Glutamatergic neuron (in vitro differentiated cells): ENCODE measurements around the gene EN1. TPM values are rescaled to one million over a fixed set of nuclear protein-coding genes. Genes with fewer than 3 reads are reported as not detected.
A peak's percentile ranks its signal among the peaks of the same experiment; 100 is the strongest.

Source experiments
- DNase-seq: peaks from one replicate; pipeline ENCODE4 v3.0.0; 2022
- H3K27ac Mint-ChIP-seq: one replicate; pipeline ENCODE4 v1.8.0; 2020; ENCODE audit warnings: mild to moderate bottlenecking, mixed read lengths, inconsistent platforms; ENCODE audit not compliant: unreplicated experiment
- H3K27me3 Mint-ChIP-seq: one replicate; pipeline ENCODE4 v1.8.0; 2020; ENCODE audit warnings: mild to moderate bottlenecking, moderate library complexity, mixed read lengths, inconsistent platforms; ENCODE audit not compliant: unreplicated experiment
- H3K36me3 Mint-ChIP-seq: one replicate; pipeline ENCODE4 v1.8.0; 2020; ENCODE audit warnings: mild to moderate bottlenecking, mixed read lengths, inconsistent platforms; ENCODE audit not compliant: unreplicated experiment
- H3K4me1 Mint-ChIP-seq: one replicate; pipeline ENCODE4 v1.8.0; 2020; ENCODE audit warnings: mild to moderate bottlenecking, low read depth, mixed read lengths, inconsistent platforms; ENCODE audit not compliant: unreplicated experiment
- H3K4me3 Mint-ChIP-seq: one replicate; pipeline ENCODE4 v1.8.0; 2020; ENCODE audit warnings: mild to moderate bottlenecking, mixed read lengths, inconsistent platforms; ENCODE audit not compliant: unreplicated experiment
- H3K9me3 Mint-ChIP-seq: one replicate; pipeline ENCODE4 v1.8.0; 2020; ENCODE audit warnings: mild to moderate bottlenecking, moderate library complexity, mixed read lengths, inconsistent platforms; ENCODE audit not compliant: unreplicated experiment
- CTCF ChIP-seq: fragments of 200-600 bp; sonication (generic); IDR thresholded peaks from one replicate; pipeline ENCODE4 v1.5.0; 2021; ENCODE audit not compliant: partially characterized antibody, unreplicated experiment
- total RNA-seq: library from RNA; stranded (reverse); fragmentation: NEBNext Ultra II Directional; extraction: Animal tissue kit (Norgen Biotek cat#: 25700); gene quantifications from one replicate; pipeline ENCODE4 v1.2.1, GENCODE V29; 2021; ENCODE audit not compliant: unreplicated experiment

Gene EN1
- total RNA-seq, 1 donor from 2014 or later = 0.39 TPM

GRCh38 chr2:118859157-118859770, 11.8 kb upstream of the EN1 start:
- no peak for DNase-seq
- peaks cover 23% of the 10 kb centered on the region for H3K27me3 Mint-ChIP-seq
- TF ChIP-seq CTCF = no peak
- H3K36me3 Mint-ChIP-seq = no peaks in the 10 kb centered on the region
- H3K4me3 Mint-ChIP-seq = no peak overlapping the region
- H3K27ac Mint-ChIP-seq = no peak overlapping the region
- peaks cover 8% of the 10 kb centered on the region for H3K9me3 Mint-ChIP-seq
- peaks cover 10% of the 10 kb centered on the region for H3K4me1 Mint-ChIP-seq

- peaks cover 9% of the 10 kb centered on the region for H3K9me3 Mint-ChIP-seq
- no peak overlapping the region for H3K4me3 Mint-ChIP-seq
- H3K4me1 Mint-ChIP-seq = peaks cover 14% of the 10 kb centered on the region
Measured at GRCh38 chr2:118858485-118859156, 11.2 kb upstream of the EN1 start.

DNA sequence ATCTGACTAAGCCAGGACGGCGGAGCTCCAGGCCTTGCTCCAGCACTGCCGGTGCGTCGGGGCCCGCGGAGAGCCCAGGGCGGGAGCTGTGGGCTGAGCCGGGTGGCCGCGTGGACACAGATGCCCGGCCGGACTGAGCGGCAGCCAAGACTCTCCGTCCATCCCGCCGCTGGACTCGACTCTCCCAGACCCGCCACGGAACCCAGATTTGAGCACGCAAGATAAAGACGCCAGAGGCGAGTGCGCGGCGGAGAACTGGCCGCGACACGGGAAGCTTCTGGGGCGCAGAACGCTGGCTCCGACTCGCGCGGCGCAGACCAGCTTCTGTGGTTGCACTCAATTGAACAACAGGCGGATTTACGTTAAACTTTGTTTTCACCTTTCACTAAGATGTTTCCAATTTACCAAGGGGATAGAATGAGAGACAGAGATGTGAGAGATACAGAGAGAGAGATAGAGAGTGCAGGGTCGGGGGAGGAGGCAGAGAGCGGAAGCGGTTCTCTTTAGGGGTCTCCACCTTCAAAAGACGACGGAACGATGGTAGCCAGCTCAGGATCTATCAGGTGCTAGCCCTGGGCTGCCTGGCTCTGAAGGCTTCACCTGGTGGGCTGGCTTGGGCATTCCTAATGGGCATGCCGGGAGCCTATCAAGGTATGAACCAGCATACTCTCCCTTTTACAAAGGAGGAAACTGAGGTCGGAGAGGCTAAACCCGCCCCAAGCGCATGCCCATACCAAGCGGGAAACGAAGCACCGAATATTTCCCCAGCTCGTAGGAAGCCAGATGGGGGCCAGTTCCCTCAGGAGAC, 10.4 kb upstream of the EN1 start:
- Mint-ChIP-seq H3K36me3 (no peaks in the 10 kb centered on the region), H3K4me1 (peaks cover 17% of the 10 kb centered on the region), H3K9me3 (peaks cover 9% of the 10 kb centered on the region), H3K4me3 (peak overlapping the region; percentile 51), H3K27me3 (peaks cover 34% of the 10 kb centered on the region), H3K27ac (no peak overlapping the region)
- peak; percentile 36 for DNase-seq
- no peak for TF ChIP-seq CTCF

More at GRCh38 chr2:118858485-118859156, 11.2 kb upstream of the EN1 start:
- no peaks in the 10 kb centered on the region for H3K36me3 Mint-ChIP-seq
- H3K27ac Mint-ChIP-seq = no peak overlapping the region
- no peak for TF ChIP-seq CTCF
- DNase-seq = peak; percentile 34
- peaks cover 28% of the 10 kb centered on the region for H3K27me3 Mint-ChIP-seq

DNA sequence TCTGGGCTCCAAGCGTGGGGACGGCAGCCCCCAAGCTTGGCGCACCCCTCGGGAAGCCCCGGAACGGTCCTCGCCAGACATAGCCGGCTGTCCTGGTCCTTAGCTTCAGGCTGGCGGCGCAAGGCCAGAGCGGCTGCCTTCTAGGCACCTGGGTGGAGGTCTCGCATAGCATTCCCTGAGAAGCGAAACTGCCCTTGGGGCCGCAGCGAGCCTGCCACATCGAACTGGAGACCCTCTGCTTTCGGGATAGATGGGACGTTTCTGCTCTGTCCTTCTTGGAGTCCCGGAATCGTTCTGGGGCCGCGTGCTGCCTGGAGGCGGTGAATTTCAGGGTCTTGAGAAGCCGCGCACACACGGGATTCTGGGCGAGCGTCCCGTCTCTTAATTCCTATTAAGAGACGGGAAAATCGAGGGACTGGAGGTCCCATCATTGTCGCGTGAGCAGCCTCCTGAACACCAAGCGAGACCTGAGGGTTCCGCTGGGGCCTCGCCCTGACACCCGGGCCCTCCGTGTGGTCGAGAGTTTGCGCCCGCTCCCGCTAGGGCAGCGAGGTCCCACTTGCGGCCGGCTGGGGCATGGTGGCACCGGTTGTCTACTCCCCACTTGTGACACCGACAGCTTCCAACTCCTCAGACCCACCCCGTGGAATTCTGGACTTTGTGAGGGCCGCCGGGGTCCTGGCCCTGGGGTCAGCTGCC, 9.7 kb upstream of the EN1 start:
- no peak overlapping the region for H3K4me3 Mint-ChIP-seq
- TF ChIP-seq CTCF = no peak
- DNase-seq = peak; percentile 25
- H3K27ac Mint-ChIP-seq = no peak overlapping the region
- H3K36me3 Mint-ChIP-seq = no peaks in the 10 kb centered on the region
- H3K4me1 Mint-ChIP-seq = peaks cover 17% of the 10 kb centered on the region
- H3K9me3 Mint-ChIP-seq = peaks cover 9% of the 10 kb centered on the region
- H3K27me3 Mint-ChIP-seq = peaks cover 35% of the 10 kb centered on the region
